HEK293T (cell line): ENCODE data around the gene ANXA6.

Experiments
- CTCF ChIA-PET: fragments of 350-600 bp; formaldehyde crosslinking; extraction: SDS; loops from one replicate; lab custom pipeline; 2021; ENCODE audit warnings: antibody characterized with exemption, inconsistent platforms; lab: Yijun Ruan, JAX
- POLR2A ChIA-PET: fragments of 350-600 bp; formaldehyde crosslinking; extraction: SDS; loops from one replicate; lab custom pipeline; 2020; ENCODE audit warnings: antibody characterized with exemption, inconsistent platforms; lab: Yijun Ruan, JAX
- DNase-seq: peaks from one replicate; pipeline ENCODE4 v3.0.0; 2012; ENCODE audit warnings: mixed read lengths; ENCODE audit errors: extremely low spot score
- ARNT ChIP-seq: fragments of 450-650 bp; IDR thresholded peaks from 2 replicates; pipeline ENCODE4 v1.6.1; 2017; ENCODE audit warnings: mild to moderate bottlenecking
- BHLHE40 ChIP-seq: fragments of 450-650 bp; IDR thresholded peaks from 2 replicates; pipeline ENCODE4 v1.6.1; 2016; ENCODE audit warnings: mild to moderate bottlenecking, moderate library complexity, borderline replicate concordance
- CTBP1 ChIP-seq: fragments of 450-650 bp; IDR thresholded peaks from 2 replicates; pipeline ENCODE4 v1.6.1; 2016; ENCODE audit warnings: borderline replicate concordance
- ELF4 ChIP-seq: fragments of 450-650 bp; IDR thresholded peaks from 2 replicates; pipeline ENCODE4 v1.6.1; 2017; ENCODE audit warnings: antibody characterized with exemption
- FOXA1 ChIP-seq: fragments of 450-650 bp; IDR thresholded peaks from 2 replicates; pipeline ENCODE4 v1.6.1; 2016; ENCODE audit warnings: mild to moderate bottlenecking
- FOXK2 ChIP-seq: fragments of 450-650 bp; IDR thresholded peaks from 2 replicates; pipeline ENCODE4 v1.6.1; 2016; ENCODE audit warnings: mild to moderate bottlenecking
- FOXM1 ChIP-seq: fragments of 450-650 bp; IDR thresholded peaks from 2 replicates; pipeline ENCODE4 v1.6.1; 2017; ENCODE audit warnings: mild to moderate bottlenecking, borderline replicate concordance
- HDGF ChIP-seq: fragments of 450-650 bp; IDR thresholded peaks from 2 replicates; pipeline ENCODE4 v1.6.1; 2017; ENCODE audit warnings: antibody characterized with exemption, borderline replicate concordance
- L3MBTL2 ChIP-seq: fragments of 450-650 bp; conservative IDR thresholded peaks from 2 replicates; pipeline ENCODE4 v1.6.1; 2016; ENCODE audit warnings: mild to moderate bottlenecking
- LEF1 ChIP-seq: fragments of 450-650 bp; IDR thresholded peaks from 2 replicates; pipeline ENCODE4 v1.6.1; 2017; ENCODE audit warnings: mild to moderate bottlenecking, borderline replicate concordance
- NFRKB ChIP-seq: fragments of 450-650 bp; IDR thresholded peaks from 2 replicates; pipeline ENCODE4 v1.6.1; 2016; ENCODE audit warnings: mild to moderate bottlenecking, moderate library complexity
- PKNOX1 ChIP-seq: fragments of 450-650 bp; IDR thresholded peaks from 2 replicates; pipeline ENCODE4 v1.6.1; 2016
- SP1 ChIP-seq: fragments of 450-650 bp; IDR thresholded peaks from 2 replicates; pipeline ENCODE4 v1.6.1; 2017
- SUZ12 ChIP-seq: fragments of 450-650 bp; IDR thresholded peaks from 2 replicates; pipeline ENCODE4 v1.6.1; 2016; ENCODE audit warnings: mild to moderate bottlenecking
- TARDBP ChIP-seq: fragments of 450-650 bp; IDR thresholded peaks from 2 replicates; pipeline ENCODE4 v1.6.1; 2016
- ZNF384 ChIP-seq: fragments of 450-650 bp; IDR thresholded peaks from 2 replicates; pipeline ENCODE4 v1.6.1; 2016

ANXA6 gene

GRCh38 chr5:151157426-151158286, at the start of gene ANXA6:
ANXA6 (minus strand) TSS chr5:151157779; CDS start chr5:151147901, 9,878 bp downstream.
- ChIA-PET POLR2A (interaction anchor here (0.9 to 1.9 kb wide), 13 partner anchors 9 to 457 kb away, joined by 3 to 8 read pairs (median 4); partner anchors contain the start of genes GM2A and RBM22), CTCF (interaction anchor here (0.6 to 1.5 kb wide), 5 partner anchors 31 to 495 kb away, joined by 3 to 11 read pairs (median 3); no protein-coding TSS in a partner anchor)
- no peak for TF ChIP-seq HDGF
- TF ChIP-seq BHLHE40 = no peak
- no peak for TF ChIP-seq SUZ12
- TF ChIP-seq FOXA1 = no peak
- peak; percentile 80 for TF ChIP-seq L3MBTL2
- TF ChIP-seq FOXK2 = no peak
- no peak for TF ChIP-seq ARNT
- no peak for TF ChIP-seq PKNOX1
- DNase-seq = peak; percentile 88

GRCh38 chr5:151205411-151205810, 47.8 kb upstream of the ANXA6 start:
- POLR2A ChIA-PET = no interaction called here
- no peak for DNase-seq
- TF ChIP-seq ELF4 = no peak
- no peak for TF ChIP-seq SP1
- CTCF ChIA-PET = no interaction called here

GRCh38 chr5:151204051-151204450, 46.5 kb upstream of the ANXA6 start:
- CTCF ChIA-PET = no interaction called here
- DNase-seq = no peak
- no peak for TF ChIP-seq SUZ12
- no peak for TF ChIP-seq FOXA1
- no peak for TF ChIP-seq HDGF
- no peak for TF ChIP-seq CTBP1
- POLR2A ChIA-PET = no interaction called here

GRCh38 chr5:151202381-151203139, 45.0 kb upstream of the ANXA6 start:
- no peak for DNase-seq
- ChIA-PET POLR2A (no interaction called here), CTCF (interaction anchor here (0.5 kb wide), 1 partner anchor 88 kb away, joined by 3 read pairs; no protein-coding TSS in a partner anchor)
- no peak for TF ChIP-seq LEF1
- TF ChIP-seq CTBP1 = no peak
- TF ChIP-seq PKNOX1 = no peak
- no peak for TF ChIP-seq FOXM1
- TF ChIP-seq NFRKB = no peak
- no peak for TF ChIP-seq TARDBP
- no peak for TF ChIP-seq FOXK2
- no peak for TF ChIP-seq ZNF384
- TF ChIP-seq SUZ12 = no peak
- TF ChIP-seq ARNT = no peak
- TF ChIP-seq ELF4 = no peak

- TF ChIP-seq FOXM1 (no peak), L3MBTL2 (no peak), ARNT (no peak), PKNOX1 (no peak), BHLHE40 (no peak), TARDBP (no peak), FOXA1 (no peak), NFRKB (no peak), LEF1 (no peak), FOXK2 (no peak), SUZ12 (no peak), HDGF (no peak), CTBP1 (no peak), ELF4 (no peak), SP1 (no peak), ZNF384 (no peak)
- POLR2A ChIA-PET = no interaction called here
- CTCF ChIA-PET = no interaction called here
- DNase-seq = no peak
These were observed 43.5 kb upstream of the ANXA6 start for GRCh38 chr5:151200913-151201595.
